DMS79 (cell line): ENCODE data around the gene CCDC126.
"Not testable (repeated sequence)": the region's sequence is repeated elsewhere in the genome, so short reads cannot be mapped to it uniquely, and the experiment has no call there.

Experiments used
- DNase-seq: peaks from one replicate; lab custom pipeline; 2025; lab: John Stamatoyannopoulos, UW

CCDC126 gene, protein sequence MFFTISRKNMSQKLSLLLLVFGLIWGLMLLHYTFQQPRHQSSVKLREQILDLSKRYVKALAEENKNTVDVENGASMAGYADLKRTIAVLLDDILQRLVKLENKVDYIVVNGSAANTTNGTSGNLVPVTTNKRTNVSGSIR

DNA sequence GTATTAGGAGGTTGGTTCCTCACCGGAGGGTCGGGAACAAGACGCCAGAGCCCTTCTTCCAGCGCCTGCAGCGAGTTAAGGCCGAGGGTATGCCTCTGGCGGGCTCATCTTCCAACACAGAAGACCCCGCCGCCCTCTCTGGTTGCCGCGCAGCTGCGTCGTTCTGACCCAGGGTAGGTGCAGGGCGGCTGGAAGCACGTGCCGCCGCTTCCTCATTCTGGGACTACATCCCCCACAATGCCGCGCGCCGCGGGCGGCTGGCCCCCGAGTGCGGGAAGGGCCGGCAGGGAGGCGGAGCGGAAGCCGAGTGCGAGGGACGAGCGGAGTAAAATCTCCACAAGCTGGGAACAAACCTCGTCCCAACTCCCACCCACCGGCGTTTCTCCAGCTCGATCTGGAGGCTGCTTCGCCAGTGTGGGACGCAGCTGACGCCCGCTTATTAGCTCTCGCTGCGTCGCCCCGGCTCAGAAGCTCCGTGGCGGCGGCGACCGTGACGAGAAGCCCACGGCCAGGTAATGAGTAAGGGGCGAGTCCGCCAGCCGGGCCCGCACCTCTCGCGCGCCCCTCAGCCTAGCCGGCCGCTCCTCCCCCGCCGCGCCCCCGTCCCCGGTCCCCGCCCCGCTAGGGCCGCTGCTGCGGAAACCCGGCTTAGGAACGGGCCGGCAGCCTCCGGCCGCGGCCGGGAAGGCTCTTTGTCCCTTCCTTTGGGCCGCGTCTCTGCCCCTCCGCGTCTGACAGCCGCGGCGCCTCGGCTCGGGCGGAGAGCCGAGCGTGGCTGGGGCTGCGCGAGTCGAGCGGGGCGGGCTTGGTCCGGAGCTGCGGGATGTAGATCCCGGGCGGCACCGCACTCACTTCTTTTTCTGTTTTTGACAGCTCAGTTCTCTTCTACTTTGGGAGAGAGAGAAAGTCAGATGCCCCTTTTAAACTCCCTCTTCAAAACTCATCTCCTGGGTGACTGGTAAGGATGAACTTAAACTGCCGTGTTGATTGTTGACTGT lies at the start of gene CCDC126:
Gene CCDC126 (plus strand): TSS at position 289 of the 998 bp plus-strand sequence. CDS start 13,934 bp downstream, outside the sequence.
- peak; percentile 82 for DNase-seq

DNA sequence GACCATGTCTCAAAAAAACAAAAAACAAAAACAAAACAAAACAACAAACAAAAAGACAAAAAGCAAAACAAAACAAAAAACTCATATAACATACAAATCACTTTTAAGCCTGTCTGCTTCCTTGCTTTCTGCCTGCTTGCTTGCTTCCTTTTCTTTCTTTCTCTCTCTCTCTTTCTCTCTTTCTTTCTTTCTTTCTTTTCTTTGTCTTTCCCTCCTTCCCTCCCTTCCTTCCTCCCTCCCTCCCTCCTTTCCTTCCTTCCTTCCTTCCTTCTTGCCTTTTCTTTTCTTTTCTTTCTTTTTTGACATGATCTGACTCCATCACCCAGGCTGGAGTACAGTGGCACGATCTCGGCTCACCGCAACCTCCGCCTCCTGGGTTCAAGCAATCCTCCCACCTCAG lies 49.5 kb upstream of the CCDC126 start:
- DNase-seq, result no peak

DNA sequence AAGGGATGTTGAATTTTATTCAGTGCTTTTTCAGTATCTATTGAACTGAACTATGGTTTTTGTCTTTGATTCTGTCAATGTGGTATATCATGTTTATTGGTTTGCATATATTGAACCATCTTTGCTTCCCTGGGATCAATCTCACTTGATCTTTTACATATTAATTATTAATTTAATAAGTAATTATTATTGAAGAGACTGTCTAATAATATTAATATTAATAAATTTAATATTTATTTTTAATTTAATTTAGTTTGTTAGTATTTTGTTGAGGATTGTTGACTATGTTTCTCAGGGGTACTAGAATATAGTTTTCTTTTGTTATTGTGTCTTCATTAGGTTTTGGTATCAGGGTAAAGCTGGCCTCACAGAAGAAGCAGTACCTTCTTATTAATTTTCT lies 38.9 kb upstream of the CCDC126 start:
- DNase-seq, result no peak

DNA sequence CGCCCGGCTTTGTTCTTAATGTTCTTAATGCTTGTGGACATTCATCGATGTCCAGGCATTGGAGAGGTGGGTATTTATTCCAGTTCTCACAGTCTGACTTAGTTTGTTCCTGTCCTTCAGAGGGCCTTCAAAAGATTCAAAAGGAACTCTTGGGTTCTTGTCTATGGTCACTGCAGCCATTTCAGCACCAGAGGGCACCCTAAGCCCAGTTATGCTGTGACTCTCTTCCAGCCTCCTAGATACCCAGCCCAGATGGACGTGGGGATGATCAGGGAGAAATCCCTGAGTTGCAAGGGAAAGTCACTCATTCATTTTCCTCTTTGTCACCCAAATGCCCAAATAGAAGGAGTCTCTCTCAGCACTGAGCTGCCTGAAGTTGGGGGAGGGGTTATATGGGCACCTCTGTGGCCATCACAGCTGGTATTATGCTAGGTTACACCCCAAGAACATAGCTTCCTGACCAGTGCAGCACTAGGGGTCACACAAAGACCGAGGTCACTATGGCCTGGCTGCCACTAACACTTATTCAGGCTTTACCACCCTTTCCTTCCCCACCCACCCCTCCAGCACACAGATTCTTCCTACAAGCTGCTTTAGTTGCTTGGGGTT lies 26.5 kb upstream of the CCDC126 start:
- DNase-seq, result peak; percentile 14

DNA sequence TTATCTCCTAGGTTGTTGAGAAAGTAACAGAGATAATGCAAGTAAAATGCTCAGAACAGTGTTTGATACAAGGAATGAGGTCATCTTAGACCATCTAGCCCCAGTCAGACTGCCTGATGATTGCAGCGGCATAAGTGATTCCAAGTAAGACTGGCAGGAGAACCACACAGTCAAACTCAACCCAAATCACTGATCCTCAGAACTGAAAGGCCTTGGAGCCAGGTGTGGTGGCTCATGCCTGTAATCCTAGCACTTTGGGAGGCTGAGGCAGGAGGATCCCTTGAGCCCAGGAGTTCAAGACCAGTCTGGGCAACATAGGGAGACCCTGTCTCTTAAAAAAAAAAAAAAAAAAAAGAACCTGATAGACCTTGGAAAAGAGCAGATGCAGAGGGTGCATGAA lies 15.2 kb upstream of the CCDC126 start:
- not testable (repeated sequence) for DNase-seq

DNA sequence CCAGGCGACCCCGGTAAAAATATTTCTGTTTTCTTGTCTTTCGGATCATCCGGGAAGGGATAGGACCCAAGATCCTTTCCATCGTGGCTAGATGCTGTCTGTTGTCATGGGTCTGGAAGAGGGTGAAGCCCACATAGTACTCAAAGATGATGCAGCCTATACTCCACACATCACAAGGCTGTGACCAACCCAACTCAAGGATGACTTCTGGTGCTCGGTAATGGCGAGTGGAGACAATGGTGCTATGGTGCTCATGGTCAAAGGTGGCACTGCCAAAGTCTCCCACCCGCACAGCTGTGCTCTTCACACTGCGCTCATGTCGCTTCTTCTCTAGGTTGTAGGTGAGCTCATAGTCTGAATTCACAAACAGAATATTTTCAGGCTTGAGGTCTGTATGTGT lies 11.9 kb upstream of the CCDC126 start:
- not testable (repeated sequence) for DNase-seq

DNA sequence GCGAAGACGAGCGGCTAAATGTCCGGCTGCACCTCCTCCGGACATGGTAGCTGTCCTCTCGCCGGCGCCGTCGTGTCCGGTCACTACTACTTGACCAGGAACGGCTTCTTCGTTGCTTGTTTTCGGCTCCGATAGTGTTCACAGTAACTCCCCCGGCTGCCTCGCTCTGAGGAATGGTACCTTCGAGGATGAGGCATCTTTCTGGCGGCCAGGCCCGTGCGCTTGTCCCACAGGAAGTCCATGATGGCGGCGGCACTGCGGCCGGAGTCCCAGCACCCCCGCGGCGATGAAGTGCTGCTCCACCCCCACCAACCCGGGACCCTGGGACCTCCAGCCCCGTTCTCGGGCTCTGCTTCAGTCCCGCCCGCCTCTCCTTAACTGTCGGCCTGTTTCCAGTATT lies 11.0 kb upstream of the CCDC126 start:
- no peak for DNase-seq

DNA sequence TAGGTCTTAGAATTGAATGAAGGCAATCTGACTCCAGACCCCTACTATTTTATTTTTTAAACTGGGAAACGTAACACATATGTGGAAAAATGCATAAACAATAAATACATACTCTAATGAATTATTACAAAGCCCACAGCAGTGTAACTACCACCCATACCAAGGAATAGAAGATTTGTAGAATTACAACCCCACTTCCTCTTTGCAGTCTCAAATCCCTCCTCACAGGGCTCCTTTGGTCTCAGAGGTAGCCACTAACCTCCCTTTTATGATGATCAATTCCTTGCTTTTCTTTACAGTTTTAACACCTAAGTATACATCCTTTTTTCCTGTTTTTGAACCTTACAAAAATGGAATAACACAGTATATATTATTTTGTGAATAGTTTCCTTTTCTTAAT lies 6.7 kb upstream of the CCDC126 start:
- no peak for DNase-seq

DNA sequence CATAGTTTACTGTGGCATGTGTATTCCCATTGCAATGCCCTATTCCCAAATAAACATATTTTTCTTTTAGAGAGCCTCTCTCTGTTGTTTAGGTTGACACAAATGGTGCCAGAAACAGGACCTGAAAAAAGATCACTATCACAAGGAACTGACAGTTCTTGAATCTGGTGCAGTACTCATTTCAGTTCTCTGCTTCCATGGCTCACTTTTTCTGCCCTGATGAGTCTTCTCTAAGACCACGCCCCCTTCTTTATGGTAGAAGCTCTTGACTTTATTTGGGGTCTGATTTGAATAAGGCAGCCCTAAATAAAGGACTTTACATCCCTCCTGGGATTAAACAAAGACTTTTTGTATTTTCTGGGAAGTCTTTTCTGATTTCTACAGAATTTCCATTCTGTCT lies 3.5 kb upstream of the CCDC126 start:
- no peak for DNase-seq

DNA sequence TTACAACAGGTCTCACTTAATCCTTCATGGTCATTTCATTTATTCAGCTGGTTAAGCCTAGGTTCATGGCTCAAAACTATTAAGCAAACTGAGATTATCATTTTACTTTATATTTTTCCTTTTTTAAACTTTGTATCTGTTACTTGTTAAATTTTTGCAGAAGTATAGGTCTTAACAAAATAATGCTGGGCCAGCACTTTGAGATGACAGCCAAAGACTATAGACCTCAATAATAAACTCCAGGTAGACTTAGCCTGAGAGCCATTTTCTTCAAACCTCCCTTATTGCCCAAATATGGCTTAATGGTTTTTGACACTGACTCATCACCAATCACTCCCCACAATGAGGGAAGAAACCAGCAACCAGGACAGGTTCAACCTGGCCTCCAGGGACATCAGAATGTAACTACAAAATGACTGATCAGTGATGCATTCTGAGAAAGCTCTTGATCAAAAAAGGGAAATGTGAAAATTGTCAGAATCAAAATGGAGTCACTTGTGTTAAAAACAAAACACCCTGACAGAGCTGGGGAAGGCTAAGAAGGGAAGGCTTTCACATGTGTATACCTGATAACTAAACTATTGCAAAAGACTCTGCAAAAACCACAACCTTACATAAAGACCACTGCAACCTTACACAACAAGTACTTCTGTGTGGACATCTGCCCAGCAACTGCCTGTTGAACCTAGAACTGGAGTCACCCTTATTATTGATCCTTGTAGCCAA lies 2.1 kb upstream of the CCDC126 start:
- no peak for DNase-seq

DNA sequence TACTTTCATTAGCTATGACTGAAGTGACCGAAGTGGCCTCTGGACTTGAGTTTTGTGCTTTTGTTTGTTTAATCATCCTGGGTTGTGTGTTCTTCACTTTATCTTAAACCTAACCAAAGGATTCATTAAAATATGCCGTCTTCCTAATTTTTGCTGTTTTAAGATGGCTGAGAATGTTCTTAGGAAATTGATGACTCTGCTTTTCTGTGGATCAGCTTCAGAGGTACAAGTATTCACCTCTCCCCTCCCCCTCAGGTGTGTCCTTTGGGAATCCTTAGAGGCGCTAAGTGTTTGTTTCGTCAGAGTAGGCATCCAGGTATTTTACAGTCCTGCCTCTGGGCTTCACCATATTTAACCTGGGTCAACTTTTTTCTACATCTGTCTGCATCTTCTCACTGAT lies 1.1 kb downstream of the CCDC126 start:
- peak; percentile 56 for DNase-seq

DNA sequence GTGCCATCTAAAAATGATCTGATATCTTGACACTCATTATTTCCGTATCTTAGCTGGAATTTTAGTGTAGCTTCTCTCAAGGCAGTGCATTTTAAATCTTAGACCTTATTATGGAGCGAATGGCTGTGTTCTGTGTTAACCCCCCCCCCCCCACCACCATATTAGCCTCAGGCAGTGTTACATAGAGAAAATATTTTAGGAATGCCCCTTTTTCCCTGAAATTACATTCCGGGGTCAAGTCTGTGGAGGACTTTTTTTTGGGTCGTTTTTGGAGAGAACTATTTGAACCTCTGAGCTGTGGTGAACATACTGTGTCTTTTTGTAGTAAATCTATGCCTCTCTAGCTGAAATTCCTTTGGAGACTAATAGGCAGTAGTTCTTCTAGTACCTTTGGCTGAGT lies 3.1 kb downstream of the CCDC126 start:
- no peak for DNase-seq

DNA sequence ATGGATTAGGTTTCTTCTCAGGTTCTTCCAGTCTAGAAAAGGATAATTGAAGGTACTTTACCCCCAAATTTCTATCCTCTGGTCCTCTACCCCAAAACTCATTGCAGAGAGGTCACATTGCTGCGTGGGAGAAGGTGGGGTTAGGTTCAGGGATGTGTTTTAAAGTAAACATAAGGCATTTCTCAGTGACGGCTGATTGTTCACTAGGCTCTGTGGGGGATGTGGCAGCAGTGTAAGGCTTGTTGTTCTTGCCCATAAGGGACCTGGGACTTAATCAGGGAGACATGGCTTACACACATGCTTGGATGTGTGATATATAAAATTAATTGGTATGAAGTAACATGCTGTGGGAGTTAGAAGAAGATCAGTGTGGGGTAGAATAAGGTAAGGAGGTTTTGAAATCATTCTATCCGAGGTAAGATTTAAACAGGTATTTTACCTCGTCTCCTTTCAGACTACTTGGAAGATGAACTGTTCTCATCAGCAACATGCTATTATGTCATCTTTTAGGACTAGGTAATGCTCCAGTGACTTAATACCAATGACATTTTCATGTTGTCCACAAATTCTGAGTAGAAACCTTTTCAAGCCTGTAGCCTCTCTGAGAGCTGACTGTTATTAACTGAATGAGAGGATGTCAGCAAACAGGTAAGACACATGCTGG lies 6.6 kb downstream of the CCDC126 start:
- DNase-seq, result no peak

DNA sequence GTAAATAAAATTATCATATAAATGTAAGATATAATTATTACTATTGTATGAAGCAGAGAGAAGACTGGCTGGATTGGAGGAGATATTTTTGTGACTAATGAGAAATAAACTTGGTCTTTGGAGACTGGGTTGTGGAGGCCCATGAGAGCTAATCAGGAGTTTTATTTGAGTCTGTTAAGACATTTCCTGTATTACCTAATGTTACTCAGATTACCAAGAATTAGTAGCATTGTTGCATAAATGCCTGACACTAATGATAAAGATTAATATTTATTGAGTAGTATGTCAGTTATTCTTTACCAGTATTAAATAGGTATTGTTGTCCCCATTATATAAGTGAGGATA lies 7.1 kb downstream of the CCDC126 start:
- no peak for DNase-seq

DNA sequence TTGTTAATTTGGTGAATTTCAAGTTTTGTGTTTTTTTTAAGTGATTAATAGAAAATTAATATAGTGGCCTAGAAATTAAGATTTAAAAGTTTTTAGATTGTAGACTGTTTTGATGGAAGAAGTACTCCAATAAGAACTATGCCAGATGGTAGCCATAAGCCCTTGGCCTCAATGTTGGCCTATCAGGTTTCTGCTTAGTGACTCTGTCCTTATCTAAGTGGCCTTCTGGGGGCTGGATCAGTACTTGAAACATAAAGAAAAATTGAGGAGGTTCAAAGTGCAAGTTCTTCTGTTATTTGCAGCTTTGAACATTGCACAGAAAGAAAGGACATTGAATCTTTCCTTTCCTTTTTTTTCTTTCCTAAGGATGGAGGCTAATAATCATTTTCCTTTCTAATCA lies 9.9 kb downstream of the CCDC126 start:
- DNase-seq, result no peak

DNA sequence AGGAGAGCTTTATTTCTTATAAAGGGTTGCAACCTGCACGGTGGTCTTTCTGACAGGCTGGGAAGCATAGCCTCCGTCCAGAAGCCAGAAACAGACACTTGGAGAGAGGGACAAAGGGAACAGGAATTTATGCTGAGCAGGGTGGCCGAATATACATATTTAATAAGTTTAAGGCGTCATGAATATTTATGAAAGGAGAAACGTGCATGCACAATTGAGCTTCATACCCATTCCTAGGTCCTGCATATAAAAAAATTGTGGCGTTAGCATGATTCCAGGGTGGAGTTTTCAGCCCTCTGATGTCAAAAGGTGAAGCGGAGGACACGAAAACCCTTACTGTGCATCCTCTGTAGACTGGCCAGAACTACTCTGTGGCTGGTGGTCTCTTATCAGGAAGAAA lies 10.7 kb downstream of the CCDC126 start:
- no peak for DNase-seq

DNA sequence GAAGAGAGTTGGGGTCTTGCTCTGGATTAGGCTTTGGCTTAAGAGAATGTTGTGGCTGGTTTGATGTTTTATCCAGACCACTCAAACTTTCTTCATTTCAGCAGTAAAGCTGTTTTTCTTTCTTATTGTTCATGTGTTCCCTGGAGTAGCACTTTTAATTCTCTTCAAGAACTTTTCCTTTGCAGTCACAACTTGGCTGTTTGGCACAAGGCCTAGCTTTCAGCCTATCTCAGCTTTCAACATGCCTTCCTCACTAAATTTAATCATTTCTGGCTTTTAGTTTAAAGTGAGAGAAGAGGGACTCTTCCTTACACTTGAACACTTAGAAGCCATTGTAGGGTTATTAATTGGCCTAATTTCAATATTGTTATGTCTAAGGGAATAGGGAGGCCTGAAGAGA lies 18.1 kb downstream of the CCDC126 start:
- DNase-seq, result no peak

DNA sequence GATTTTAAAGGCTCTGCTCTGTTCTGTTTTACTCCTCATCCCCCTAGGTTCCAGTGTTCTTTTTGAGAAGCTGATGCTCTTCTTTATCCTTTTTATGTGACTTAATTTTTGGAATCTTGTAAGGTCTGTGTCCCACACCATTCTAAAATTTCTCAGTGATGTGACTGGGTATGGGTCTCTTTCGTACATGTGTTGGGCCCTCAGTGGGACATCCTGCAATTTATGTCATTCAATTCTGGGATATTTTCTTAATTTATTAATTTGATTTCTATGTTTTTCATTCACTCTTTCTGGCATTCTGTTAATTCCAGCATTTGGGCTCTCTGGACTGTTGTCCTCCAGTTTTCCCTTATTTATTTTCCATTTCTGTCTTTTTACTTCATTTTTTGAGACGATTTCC lies 19.4 kb downstream of the CCDC126 start:
- DNase-seq, result no peak

DNA sequence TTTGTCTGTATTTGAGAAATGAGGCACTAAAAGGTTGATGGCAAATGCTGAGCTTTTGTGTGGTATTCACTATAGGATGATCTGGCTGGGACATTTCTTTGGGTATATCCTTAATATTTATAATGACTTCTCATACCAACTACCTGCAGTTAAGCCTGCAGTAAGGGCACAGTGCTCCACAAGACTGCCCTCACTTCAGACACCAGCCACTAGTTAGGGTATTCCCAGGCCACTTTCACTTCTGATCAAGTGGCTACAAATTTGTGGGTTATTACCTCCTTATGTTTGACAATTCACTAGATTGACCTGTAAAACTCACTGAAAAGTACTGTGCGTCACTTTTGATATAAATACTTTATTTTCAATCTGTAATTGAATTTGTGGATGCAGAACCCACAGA lies 20.3 kb downstream of the CCDC126 start:
- no peak for DNase-seq

DNA sequence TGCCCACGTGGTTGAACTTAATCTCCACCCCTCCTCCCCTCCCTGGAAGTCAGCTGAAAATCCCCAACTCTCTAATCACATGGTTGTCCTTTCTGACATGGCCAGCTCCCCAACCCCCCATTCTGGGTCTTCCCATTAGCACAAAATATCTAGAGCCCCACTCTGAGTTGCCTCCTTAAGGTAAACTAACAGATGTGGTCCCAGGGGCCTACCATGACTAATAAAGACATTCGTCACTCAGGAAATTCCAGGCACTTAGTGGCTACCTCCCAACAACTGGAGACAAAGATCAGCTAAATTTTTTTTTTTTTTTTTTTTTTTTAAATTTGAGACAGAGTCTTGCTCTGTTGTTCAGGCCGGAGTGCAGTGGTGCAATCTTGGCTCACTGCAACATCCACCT lies 21.1 kb downstream of the CCDC126 start:
- DNase-seq, result no peak

DNA sequence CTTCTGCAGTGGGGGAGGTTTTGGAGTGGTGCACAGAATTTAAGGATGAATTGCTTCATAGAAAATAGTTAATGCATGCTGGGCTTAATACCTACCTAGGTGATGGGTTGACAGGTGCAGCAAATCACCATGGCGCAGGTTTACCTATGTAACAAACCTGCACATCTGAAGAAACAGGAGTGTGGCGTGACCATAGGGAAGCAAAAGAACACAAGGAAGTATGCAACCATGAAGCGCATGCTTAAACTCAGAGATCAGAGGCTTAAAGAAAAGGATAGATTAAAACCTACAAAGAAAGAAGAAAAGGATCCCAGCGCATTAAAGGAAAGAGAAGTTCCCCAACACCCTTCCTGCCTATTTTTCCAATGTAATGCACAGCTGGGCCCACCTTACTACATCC lies 22.0 kb downstream of the CCDC126 start:
- DNase-seq, result no peak

DNA sequence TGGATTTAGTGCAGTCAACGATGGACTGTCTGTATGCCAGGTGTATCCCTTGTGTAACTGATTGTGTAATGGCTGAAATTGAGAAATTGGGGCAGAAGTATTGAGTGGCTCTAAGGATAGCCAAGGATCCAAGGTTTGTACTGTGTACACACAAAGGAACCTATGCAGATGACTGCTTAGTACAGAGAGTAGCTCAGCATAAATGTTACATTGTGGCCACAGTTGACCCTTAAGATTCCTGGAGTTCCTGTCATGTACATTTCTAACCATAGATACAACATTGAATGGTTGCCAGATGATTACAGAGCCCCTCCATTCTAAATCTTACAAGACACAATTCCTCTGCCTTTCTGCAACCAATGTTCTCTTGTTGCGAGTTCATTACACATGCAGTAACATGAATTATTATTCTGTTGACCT lies 25.3 kb downstream of the CCDC126 start:
- DNase-seq, result no peak
